IgD-negative memory B cell (primary cell): ENCODE data around the gene THAP3. TPM values are rescaled to one million over a fixed set of nuclear protein-coding genes. Genes with fewer than 3 reads are reported as not detected.
"Not testable (repeated sequence)": the region's sequence is repeated elsewhere in the genome, so short reads cannot be mapped to it uniquely, and the experiment has no call there.

Experiments
- H3K27ac Mint-ChIP-seq, 3 donors: one replicate each; pipeline ENCODE4 v1.8.0; 2020 to 2022; ENCODE audit warnings: mild to moderate bottlenecking in 3 of 3, mixed read lengths in 3 of 3, moderate library complexity in 1 of 3
- H3K27me3 Mint-ChIP-seq: one replicate; pipeline ENCODE4 v1.8.0; 2021; ENCODE audit warnings: mixed read lengths
- H3K36me3 Mint-ChIP-seq: one replicate; pipeline ENCODE4 v1.8.0; 2020; ENCODE audit warnings: mild to moderate bottlenecking, mixed read lengths
- H3K4me1 Mint-ChIP-seq, 3 donors: one replicate each; pipeline ENCODE4 v1.8.0; 2020 to 2022; ENCODE audit warnings: mixed read lengths in 3 of 3, mild to moderate bottlenecking in 1 of 3
- H3K4me3 Mint-ChIP-seq, 4 donors: one replicate each; pipeline ENCODE4 v1.8.0; 2020 to 2022; ENCODE audit warnings: mild to moderate bottlenecking in 4 of 4, mixed read lengths in 4 of 4, moderate library complexity in 3 of 4
- H3K9me3 Mint-ChIP-seq, 3 donors: one replicate each; pipeline ENCODE4 v1.8.0; 2020 to 2021; ENCODE audit warnings: mixed read lengths in 3 of 3, mild to moderate bottlenecking in 1 of 3
- polyA plus RNA-seq: library from polyadenylated mRNA; unstranded; fragments of 300-500 nt; fragmentation: Illumina TruSeq; gene quantifications from one replicate; pipeline ENCODE4 v1.2.3, GENCODE V29; 2021

THAP3 gene
- polyA plus RNA-seq, 1 donor from 2014 or later = 28.4 TPM

DNA sequence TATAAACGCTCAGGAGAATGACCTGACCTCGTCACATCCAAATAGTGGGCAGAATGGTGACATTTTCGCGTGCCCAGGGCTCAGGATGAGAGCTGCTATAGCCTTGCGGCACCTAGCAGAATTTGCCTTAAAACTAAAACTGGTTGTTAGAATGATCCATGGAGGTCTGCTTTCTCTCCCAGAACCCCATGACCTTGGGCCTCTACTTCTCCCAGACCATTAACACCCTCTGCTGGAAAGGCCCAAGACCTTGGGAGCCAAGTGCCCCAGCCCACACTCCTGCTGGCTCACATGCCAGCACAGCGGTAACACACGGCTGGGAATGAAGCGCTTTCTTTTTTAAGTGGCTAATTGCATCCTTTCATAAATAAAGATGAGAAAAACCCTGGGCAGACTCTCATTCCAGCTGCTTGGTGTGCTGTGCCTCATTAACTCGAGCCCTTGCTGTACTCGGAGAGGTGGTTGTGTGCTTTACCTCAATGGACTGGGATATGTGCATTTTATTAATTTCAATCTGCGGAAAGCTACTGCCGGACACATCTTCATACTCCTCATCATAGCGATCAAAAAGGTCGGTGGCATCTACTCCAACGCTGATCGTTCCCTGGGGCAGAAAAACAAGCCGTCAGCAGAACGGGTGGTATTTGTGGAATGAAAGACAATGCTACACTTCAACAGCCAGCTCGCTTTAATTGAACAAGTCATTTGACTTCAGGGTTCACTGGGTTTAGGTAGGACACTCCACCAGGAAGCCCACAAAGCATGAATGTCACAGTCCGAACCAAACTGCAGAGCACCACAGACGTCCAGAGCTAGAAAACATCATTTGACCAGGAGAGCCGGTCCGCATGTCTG, 29.0 kb downstream of the THAP3 start:
- Mint-ChIP-seq H3K4me1 (no peaks in the 10 kb centered on the region), H3K27me3 (no peaks in the 10 kb centered on the region), H3K36me3 (peaks cover 6% of the 10 kb centered on the region), H3K4me3 (peak overlapping the region in 1 of 4 donors; percentile 60), H3K9me3 (no peaks in the 10 kb centered on the region), H3K27ac (no peak overlapping the region)

DNA sequence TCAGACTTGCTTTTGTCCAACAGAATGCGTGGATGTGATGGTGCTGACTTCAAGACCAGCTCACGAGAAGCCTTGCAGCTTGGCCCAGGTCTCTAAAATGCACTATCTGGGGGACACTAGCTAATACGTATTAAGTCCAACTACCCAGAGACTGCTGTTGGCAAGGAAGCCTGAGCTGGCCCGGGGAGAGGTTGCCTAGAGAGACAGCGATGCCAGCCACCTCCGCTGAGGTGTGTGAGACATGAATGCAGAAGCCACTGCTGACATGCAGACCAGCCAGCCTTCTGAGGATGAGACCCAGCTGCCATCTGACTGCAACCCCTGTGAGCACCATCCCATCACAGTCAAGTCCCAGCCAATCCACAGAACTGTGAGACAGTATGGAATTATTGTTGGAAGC, 32.5 kb downstream of the THAP3 start:
- Mint-ChIP-seq H3K27me3 (no peaks in the 10 kb centered on the region), H3K9me3 (no peaks in the 10 kb centered on the region), H3K4me3 (no peak overlapping the region), H3K27ac (no peak overlapping the region), H3K4me1 (peaks cover 0 to 4% (median 0%) of the 10 kb centered on the region in 3 donors), H3K36me3 (peaks cover 6% of the 10 kb centered on the region)

DNA sequence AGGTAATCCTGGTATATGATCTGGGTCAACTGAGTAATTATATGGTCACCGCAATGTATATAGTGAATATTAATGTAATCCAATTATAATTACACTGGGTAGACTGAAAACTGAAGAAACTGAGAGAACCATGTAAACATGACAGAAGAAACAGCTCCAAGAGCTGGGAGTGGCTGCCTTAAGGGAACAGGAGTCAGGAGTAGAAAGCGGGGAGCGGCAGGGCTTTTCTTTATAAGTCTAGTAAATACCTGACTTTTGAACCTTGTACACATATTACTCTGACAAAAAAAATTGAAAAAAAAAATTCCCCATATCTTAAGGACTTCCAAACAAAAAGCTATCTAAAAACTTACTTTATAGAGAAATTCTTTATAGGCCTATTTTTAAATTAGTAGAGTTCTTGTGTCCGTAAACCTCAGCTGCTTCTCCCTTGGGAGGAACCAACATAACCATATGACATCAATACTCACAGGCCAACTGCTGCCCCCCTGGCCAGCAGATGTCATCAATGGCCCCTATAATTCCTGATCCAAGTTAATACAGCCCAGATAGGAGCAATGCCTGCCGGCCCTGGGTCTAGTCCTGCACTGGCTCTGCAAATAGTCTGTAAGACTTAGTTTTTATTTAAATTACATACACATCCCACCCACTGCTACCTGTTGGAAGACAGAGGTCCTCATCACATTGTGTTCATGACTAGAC, 33.8 kb downstream of the THAP3 start:
- Mint-ChIP-seq H3K9me3 (no peaks in the 10 kb centered on the region), H3K4me3 (no peak overlapping the region), H3K36me3 (peaks cover 4% of the 10 kb centered on the region), H3K4me1 (peaks cover 0 to 4% (median 0%) of the 10 kb centered on the region in 3 donors), H3K27me3 (no peaks in the 10 kb centered on the region), H3K27ac (peak overlapping the region in 1 of 3 donors; percentile 43)

DNA sequence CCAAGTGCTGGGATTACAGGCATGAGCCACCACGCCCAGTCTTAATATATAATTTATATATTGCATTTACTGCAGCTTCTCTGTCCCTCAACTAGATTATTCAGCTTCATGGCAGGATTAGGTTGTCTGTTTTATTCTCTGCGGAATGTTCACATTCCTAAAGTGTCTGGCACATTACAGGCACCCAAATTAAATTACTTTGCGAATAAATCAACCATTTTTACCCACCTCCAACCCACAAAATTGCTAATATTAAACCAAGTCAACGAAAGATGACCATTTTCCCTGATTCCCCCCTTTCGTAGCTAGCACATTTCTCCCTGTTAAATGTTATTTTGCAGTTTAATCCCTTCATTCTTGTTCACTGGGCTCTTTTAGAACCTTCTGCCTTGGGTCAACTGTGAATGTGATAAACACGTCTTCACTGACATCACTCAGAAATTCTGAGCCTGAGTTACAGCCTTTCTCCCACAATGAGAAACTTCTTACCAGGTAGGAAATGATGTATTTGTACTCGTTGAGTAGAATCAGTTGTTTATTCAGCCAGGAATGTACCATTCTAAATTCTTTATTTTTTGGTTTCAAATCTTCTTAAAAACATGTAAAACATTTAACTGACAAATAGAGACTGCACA, 35.9 kb downstream of the THAP3 start:
- Mint-ChIP-seq H3K4me3 (no peak overlapping the region), H3K4me1 (peaks cover 0 to 4% (median 0%) of the 10 kb centered on the region in 3 donors), H3K9me3 (no peaks in the 10 kb centered on the region), H3K27me3 (no peaks in the 10 kb centered on the region), H3K36me3 (peaks cover 4% of the 10 kb centered on the region), H3K27ac (no peak overlapping the region)

DNA sequence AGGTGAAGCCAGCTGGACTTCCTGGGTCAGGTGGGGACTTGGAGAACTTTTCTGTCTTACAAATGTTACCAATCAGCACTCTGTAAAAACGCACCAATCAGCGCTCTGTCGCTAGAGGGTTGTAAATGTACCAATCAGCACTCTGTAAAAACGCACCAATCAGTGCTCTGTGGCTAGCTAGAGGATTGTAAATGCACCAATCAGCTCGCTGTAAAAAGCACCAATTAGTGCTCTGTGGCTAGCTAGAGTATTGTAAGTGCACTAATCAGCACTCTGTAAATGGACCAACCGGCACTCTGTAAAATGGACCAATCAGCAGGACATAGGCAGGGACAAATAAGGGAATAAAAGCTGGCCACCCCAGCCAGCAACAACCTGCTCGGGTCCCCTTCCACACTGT, 37.8 kb downstream of the THAP3 start:
- not testable (repeated sequence) for H3K4me3 Mint-ChIP-seq, H3K9me3 Mint-ChIP-seq, H3K4me1 Mint-ChIP-seq, H3K36me3 Mint-ChIP-seq, H3K27me3 Mint-ChIP-seq
- peak overlapping the region in 1 of 3 donors; percentile 46 for H3K27ac Mint-ChIP-seq

DNA sequence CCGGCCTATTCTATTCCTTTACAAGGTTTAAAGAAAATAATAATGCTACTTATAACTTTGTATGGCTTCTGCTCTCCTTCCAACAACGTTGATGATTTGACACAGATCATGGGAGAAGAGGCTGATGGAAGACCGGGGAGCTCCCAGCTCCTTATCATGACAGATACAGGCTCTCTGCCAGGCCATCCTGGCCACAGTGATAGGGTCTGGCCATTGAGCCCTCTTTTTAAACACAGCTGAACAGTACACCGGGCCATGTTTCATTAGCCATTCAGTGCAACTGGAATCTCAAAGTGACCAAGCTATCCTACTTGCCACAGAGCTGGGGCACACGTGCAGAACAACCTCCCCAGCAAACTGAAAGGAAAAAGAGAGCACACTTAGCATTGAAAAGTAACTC, 42.0 kb downstream of the THAP3 start:
- no peaks in the 10 kb centered on the region for H3K27me3 Mint-ChIP-seq
- H3K4me3 Mint-ChIP-seq = no peak overlapping the region
- no peaks in the 10 kb centered on the region for H3K4me1 Mint-ChIP-seq
- H3K27ac Mint-ChIP-seq = no peak overlapping the region
- H3K36me3 Mint-ChIP-seq = peaks cover 4% of the 10 kb centered on the region
- no peaks in the 10 kb centered on the region for H3K9me3 Mint-ChIP-seq

DNA sequence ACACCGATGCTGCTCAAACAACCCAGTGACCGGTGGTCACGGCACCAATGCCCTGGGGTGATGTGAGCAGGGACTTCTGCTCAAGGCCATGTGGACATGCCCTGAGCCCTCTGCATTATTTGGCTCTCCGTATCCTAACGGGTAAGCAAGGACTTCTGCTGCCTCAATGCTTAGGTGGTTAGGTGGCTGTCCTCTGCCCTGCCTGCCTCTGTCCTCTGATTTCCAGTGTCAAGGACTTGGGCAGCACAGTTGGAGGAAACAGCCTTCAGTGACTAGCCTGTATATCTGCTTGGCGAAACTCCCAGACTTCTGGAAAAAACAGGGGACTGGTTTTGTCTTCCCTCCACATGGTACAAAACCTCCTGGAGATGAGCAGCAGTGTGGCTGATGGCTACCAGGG, 42.5 kb downstream of the THAP3 start:
- H3K36me3 Mint-ChIP-seq = peaks cover 4% of the 10 kb centered on the region
- H3K9me3 Mint-ChIP-seq = no peaks in the 10 kb centered on the region
- no peak overlapping the region for H3K4me3 Mint-ChIP-seq
- peak overlapping the region in 1 of 3 donors; percentile 21 for H3K27ac Mint-ChIP-seq
- H3K27me3 Mint-ChIP-seq = no peaks in the 10 kb centered on the region
- no peaks in the 10 kb centered on the region for H3K4me1 Mint-ChIP-seq

DNA sequence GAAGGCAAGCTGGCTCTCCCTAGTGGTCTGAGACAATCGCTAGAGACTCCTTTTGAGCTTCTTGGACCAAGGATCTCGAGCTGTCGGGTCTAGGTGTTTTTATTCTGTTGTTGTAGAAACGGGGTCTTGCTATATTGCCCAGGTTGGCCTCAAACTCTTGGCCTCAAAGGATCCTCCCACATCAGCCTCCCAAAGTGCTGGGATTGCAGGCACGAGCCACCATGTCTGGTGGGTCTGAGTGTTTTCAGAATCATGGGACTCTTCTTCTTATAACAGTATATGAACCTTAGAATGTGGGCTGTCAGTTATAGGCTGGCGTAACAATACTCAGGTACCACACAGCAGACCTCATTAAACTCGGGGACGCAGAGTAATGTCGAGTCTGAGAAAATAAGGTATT, 43.8 kb downstream of the THAP3 start:
- Mint-ChIP-seq H3K27ac (no peak overlapping the region), H3K4me1 (no peaks in the 10 kb centered on the region), H3K9me3 (no peaks in the 10 kb centered on the region), H3K4me3 (no peak overlapping the region), H3K36me3 (peaks cover 4% of the 10 kb centered on the region), H3K27me3 (no peaks in the 10 kb centered on the region)

DNA sequence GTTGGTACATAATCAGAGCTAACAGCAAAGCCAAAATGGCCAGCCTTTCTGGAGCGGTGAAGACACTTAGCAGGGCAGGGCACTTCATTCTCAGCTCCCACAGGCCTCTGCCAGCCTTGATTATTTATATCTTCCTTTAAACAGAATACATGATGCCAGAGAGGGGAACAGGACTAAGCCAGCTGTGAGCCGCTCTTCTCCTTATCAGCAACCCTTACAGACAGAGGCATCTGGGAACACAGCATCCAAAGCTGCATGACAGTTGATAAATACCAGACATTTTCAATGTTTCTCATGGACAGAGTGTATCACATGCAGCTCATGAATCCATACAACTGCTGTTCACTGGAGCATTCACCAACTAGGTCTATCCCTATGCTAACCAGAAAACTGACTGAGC, 47.9 kb downstream of the THAP3 start:
- H3K27me3 Mint-ChIP-seq = no peaks in the 10 kb centered on the region
- H3K36me3 Mint-ChIP-seq = peaks cover 3% of the 10 kb centered on the region
- H3K4me3 Mint-ChIP-seq = no peak overlapping the region
- no peak overlapping the region for H3K27ac Mint-ChIP-seq
- no peaks in the 10 kb centered on the region for H3K9me3 Mint-ChIP-seq
- H3K4me1 Mint-ChIP-seq = no peaks in the 10 kb centered on the region

DNA sequence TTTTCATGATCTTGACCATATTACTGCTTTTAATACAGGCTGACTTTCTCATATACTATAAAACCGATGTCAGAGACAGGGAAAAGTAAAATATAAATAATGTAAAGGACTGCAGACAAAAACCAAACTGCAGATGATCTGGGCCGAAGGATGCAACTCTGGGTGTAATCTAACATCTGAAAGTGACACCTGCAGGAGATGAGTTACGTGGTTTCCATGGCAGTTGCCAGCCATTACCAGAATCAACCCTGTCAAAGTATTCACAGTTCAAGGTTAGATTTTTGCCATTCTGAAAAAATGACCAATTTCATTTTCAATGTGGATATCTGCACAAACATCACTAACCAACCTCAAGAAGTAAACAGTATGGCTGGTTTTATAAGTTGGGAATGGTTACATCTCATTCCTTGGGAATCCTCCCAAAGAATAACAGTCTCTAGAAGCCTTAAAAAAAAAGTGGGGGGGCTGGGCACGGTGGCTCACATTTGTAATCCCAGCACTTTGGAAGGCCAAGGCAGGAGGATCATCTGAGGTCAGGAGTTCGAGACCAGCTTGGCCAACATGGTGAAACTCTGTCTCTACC, 49.2 kb downstream of the THAP3 start:
- H3K36me3 Mint-ChIP-seq = peaks cover 3% of the 10 kb centered on the region
- H3K27ac Mint-ChIP-seq = peak overlapping the region in 1 of 3 donors; percentile 31
- no peak overlapping the region for H3K4me3 Mint-ChIP-seq
- H3K27me3 Mint-ChIP-seq = no peaks in the 10 kb centered on the region
- H3K9me3 Mint-ChIP-seq = no peaks in the 10 kb centered on the region
- no peaks in the 10 kb centered on the region for H3K4me1 Mint-ChIP-seq

DNA sequence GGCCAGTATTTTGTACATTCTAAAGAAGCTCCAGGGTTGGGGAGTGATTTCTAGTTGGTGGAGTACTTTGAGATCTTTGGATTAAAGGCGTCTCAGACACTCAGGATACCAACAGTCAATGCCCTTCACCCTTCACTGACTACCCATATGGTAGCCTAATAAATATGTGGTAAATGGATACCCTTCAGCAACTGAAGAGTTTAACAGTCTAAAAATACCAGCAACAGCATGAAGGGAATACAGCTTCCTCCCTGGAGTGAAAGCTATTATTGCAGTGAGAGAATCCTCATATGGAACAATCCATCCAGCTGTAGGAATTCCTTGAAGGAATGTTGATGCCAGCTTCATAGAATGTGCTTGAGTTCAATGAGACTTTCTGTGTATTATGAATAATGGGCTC, 50.1 kb downstream of the THAP3 start:
- no peak overlapping the region for H3K4me3 Mint-ChIP-seq
- H3K36me3 Mint-ChIP-seq = peaks cover 4% of the 10 kb centered on the region
- no peaks in the 10 kb centered on the region for H3K27me3 Mint-ChIP-seq

DNA sequence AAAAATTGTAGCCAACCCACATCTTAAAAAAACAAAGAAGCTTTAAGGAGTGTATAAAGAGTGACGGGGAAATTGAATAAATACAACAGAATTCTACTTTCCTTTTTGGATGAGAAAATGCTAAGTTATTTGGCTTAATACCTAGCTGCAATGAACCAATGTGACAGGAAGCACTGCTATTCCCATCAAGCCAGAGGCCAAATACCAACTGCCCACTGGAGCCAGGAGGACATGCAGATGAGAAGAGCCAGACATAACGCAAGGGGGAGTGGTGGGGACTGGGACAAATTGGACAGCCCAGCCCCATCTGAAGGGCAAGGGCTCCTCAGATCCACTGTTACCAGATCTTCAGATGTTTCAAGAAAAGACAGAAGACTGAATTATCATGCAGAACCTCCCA, 51.3 kb downstream of the THAP3 start:
- no peaks in the 10 kb centered on the region for H3K27me3 Mint-ChIP-seq
- no peak overlapping the region for H3K27ac Mint-ChIP-seq
- H3K36me3 Mint-ChIP-seq = peaks cover 7% of the 10 kb centered on the region
- no peaks in the 10 kb centered on the region for H3K9me3 Mint-ChIP-seq
- H3K4me3 Mint-ChIP-seq = no peak overlapping the region
- H3K4me1 Mint-ChIP-seq = no peaks in the 10 kb centered on the region

More for the DNA sequence above, 50.1 kb downstream of the THAP3 start:
- Mint-ChIP-seq H3K9me3 (no peaks in the 10 kb centered on the region), H3K4me1 (no peaks in the 10 kb centered on the region), H3K27ac (no peak overlapping the region)
